T47D (cell line): ENCODE data around the gene DMAC2.

ENCODE experiments used
- DNase-seq, 2 experiments: peaks; one replicate each; pipeline versions ENCODE4 v3.0.0 to v3.0.0-alpha.2; 2011 to 2012; ENCODE audit warnings: low read depth in 1 of 2, low spot score in 1 of 2
- JUND ChIP-seq: IDR thresholded peaks from 2 replicates; pipeline ENCODE4 v1.6.1; 2012; ENCODE audit warnings: low read depth
- in situ Hi-C: cut with HindIII; loops from 2 replicates; pipeline ENCODE4 v1.10.0; 2016; ENCODE audit warnings: low sequenced_read_pairs, low pct_unique_long_range_greater_than_20kb

DMAC2 gene

GRCh38 chr19:41455936-41456335, 16.2 kb upstream of the DMAC2 start:
- peak in 1 of 2 experiments; percentile 22 for DNase-seq
- TF ChIP-seq JUND: no peak
- in situ Hi-C loops: no loop called here

GRCh38 chr19:41452584-41453275, 13.0 kb upstream of the DMAC2 start:
- DNase-seq: no peak
- in situ Hi-C loops: no loop called here
- no peak for TF ChIP-seq JUND

DNA sequence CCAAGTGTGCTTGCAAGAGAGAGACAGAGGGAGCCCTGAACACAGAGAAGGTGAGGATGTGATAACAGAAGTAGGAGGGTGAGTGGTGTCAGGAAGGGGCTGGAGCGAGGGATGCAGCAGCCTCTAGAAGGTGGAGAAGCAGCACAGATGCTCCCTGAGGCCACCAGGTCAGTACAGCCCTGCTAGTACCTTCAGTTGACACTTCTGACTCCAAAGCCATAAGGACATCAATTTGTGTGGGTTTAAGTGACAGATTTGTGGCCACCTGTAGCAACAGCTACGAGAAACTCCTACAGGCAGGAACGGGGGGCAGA, 10.1 kb upstream of the DMAC2 start:
- in situ Hi-C loops: no loop called here
- DNase-seq: no peak
- no peak for TF ChIP-seq JUND

DNA sequence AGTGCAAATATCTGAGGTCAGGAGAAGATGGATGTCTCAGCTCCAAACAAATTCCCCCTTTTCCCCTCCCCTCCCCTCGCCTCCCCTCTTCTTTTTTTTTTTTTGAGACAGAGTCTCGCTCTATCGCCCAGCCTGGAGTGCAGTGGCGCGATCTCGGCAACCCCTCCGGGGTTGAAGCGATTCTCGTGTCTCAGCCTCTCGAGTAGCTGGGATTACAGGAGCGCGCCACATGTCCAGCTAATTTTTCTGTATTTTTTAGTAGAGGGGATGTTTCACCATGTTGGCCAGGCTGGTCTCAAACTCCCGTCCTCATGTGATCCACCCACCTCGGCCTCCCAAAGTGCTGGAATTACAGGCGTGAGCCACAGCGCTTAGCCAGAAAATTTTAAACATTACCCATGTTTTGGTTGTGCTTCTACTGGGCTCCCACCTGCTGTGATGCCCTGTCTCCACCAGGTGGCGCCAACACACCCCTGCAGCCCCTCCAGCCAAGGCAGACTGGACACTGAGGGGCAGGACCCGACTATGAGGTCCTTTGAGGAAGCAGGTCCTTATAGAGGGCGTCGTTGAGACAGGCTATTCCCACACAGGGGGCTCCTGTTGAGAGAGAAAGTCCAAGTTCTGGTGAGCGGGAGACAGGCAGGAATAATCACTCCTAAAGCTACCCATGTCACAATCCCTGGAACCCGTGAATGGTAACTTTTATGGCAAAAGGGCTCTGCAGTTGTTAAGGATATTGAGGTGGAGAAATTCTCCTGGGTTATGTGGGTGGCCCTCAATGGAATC, 9.6 kb upstream of the DMAC2 start:
- in situ Hi-C loops: no loop called here
- no peak for TF ChIP-seq JUND
- DNase-seq: peak; percentile 39 to 65

DNA sequence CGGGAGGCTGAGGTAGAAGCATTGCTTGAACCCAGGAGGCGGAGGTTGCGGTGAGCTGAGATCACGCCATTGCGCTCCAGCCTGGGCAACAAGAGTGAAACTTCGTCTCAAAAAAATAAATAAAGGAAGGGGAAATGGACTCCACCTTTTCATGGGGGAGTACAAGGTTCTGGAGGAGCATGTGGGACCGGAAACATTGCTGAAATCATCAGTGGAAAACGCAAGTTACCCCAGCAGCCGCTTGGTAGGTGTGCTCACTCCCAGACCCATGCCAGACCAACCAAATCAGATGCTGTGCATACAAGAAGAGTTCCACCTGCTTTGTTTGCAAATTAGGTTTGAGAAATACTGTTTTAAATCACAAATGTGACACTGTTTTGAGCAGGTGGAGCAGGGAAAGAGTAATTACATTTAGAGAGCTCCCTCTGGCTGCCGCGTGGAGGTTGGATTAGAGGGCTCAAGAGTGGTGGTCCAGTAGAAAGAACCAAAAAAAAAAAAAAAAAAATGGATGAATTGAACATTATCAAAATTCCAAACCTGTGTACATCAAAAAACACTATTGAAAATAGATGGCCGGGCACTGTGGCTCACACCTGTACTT, 8.1 kb upstream of the DMAC2 start:
- no peak for DNase-seq
- in situ Hi-C loops: no loop called here
- no peak for TF ChIP-seq JUND

GRCh38 chr19:41445575-41445974, 5.9 kb upstream of the DMAC2 start:
- DNase-seq: no peak
- in situ Hi-C loops: no loop called here
- TF ChIP-seq JUND: no peak

DNA sequence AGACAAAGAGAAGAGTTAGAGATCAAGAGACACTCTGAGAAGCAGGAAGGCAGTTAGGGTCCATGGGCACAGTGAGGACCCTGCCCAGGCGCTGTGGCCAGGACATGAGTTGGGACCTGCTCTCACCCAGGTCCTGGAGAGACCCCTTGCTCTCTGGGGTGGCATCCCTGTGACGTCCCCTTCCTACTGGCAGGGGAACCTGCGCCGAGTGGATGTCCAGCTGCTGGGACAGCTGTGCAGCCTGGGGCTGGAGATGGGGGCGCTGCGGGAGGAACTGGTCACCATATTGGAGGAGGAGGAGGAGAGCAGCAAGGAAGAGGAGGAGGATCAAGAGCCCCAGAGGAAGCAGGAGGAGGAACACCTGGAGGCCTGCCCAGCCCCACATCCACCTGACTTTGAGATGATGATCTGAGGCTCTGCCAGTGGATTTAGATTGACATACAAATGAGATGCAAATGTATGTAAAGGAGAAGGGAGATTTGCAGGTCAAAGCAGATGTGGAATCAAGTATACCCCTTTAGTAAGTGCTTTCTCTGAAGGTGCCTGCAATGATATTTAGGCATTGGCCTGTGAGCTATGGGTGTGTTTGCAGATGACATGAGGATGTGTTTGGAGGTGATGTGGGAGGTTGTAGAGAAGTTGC, 4.2 kb upstream of the DMAC2 start:
- TF ChIP-seq JUND: no peak
- in situ Hi-C loops: no loop called here
- DNase-seq: no peak

- TF ChIP-seq JUND: no peak
- in situ Hi-C loops: no loop called here
- no peak for DNase-seq
Measured at GRCh38 chr19:41442473-41443355, 3.0 kb upstream of the DMAC2 start, which contains the start of gene ERICH4. Gene ERICH4 (plus strand): TSS chr19:41443156. CDS start chr19:41443170, 14 bp downstream.

DNA sequence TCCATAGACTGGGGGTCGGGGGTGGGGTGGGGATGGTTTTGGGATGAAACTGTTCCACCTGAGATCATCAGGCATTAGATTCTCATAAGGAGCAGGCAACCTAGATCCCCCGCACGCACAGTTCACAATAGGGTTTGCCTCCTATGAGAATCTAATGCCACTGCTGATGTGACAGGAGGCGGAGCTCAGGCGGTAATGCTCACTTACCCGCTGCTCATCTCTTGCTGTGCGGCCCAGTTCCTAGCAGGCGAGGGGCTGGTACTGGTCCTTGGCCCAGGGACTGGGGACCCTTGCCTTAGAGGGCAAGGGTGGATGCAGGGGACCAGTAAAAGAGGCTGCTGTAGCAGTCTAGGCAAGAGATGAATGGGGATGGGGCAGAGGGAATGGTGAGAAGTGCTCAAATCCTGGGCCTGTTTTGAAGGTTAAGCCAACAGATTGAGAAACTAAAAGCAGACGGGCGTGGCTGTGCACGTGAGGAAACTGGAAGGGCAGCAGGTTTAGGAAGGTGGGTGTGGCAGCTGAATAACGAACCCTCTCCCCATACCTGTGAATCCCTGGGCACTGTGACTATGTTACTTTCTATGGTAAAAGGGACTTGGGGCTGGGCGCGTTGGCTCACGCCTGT, 1.7 kb upstream of the DMAC2 start:
- in situ Hi-C loops: no loop called here
- DNase-seq: no peak
- no peak for TF ChIP-seq JUND

DNA sequence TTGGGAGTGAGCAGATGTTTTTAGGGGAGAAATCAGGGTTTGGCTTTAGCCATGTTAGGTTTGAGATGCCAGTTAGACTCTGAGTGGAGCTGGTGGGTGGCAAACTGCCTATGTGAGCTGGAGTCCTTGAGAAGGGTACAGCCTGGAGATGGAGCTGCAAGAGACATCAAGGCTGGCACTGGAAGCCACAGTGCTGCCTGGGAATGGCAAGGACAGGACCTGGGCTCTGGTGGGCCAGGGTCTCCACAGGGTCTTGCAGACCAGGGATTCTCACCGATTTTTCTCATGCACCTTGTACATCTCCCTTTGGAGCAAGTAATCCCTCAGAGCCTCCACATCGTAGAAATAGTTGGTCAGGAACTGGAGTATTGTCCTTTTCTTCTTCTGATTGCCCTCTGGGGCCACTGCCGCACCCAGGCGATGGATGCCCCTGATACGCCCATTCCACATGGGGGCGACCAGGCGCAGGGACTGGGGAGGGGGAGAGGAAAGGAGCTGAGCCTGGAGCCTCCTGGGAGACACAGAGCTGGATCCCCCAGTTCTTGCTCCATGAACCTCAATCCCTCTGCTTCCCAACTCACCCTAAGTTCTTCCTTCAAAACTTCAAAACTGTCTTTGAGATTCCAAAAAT, 1.7 kb downstream of the DMAC2 start:
- no peak for TF ChIP-seq JUND
- in situ Hi-C loops: no loop called here
- DNase-seq: no peak

DNA sequence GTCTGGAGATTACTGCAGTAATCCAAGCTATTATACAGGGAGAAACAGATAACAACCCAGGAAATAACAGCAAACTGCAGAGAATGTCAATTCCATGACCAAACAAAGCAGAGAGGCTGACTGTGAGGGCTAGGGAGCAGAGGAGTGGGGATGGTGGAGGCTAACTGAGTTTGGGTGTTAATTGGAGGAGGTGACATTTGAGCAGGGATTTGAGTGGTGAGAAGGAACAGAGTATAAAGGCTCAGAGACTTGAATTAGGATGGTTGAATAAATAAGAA, 3.1 kb downstream of the DMAC2 start:
- DNase-seq: no peak
- no peak for TF ChIP-seq JUND
- in situ Hi-C loops: no loop called here
